ENCODE results near the gene ZNF609. TPM values are rescaled to one million over a fixed set of nuclear protein-coding genes. Genes with fewer than 3 reads are reported as not detected.

ZNF609 gene
- total and polyA plus RNA-seq, 10 of the 15 experiments (the other 5 are each of a cell fraction or from before 2014, with no cell fraction given), result 5.1 to 35.3 (median 13.6) TPM

GRCh38 chr15:64636556-64636955, 176.2 kb downstream of the ZNF609 start:
- H3K27me3 ChIP-seq (replicated peaks in 1 of 2; ENCODE audit: control insufficient read depth in 2 of 2, insufficient read depth in 2 of 2, low read length in 1 of 2), result no peaks in the 10 kb centered on the region
- RAD21 ChIA-PET (ENCODE audit: unreplicated experiment), result interaction anchor here (0.6 to 5.5 kb wide), 15 partner anchors 9 to 389 kb away, joined by 3 to 239 read pairs (median 22); no protein-coding TSS in a partner anchor
- ATAC-seq (no peak), DNase-seq (ENCODE audit: low read depth, low spot score) (no peak), FAIRE-seq (no peak)
- H4K20me1 ChIP-seq (ENCODE audit: control insufficient read depth, insufficient read depth), result no peaks in the 10 kb centered on the region
- H3K27ac ChIP-seq (ENCODE audit: control insufficient read depth, insufficient read depth), result peak overlapping the region; percentile 97
- TF ChIP-seq PAX5 (IDR thresholded peaks at IDR 0.05; ENCODE audit: borderline replicate concordance, low read depth, low read length) (no peak), MEF2A (IDR thresholded peaks at IDR 0.05; ENCODE audit: insufficient read depth, low read depth, low read length) (no peak), ATF2 (IDR thresholded peaks at IDR 0.05; ENCODE audit: low read length) (no peak), GATAD2B (conservative IDR thresholded peaks at IDR 0.05; ENCODE audit: low read depth) (no peak), BMI1 (IDR thresholded peaks at IDR 0.05; ENCODE audit: borderline replicate concordance) (no peak), NFYA (IDR thresholded peaks at IDR 0.05; ENCODE audit: borderline replicate concordance, low read depth, low read length) (no peak), SMAD5 (IDR thresholded peaks at IDR 0.05; ENCODE audit: low read depth) (no peak), TAF1 (IDR thresholded peaks at IDR 0.05; ENCODE audit: borderline replicate concordance, low read depth, low read length) (no peak), RFX5 (IDR thresholded peaks at IDR 0.05; ENCODE audit: low read depth, low read length) (no peak), SPI1 (IDR thresholded peaks at IDR 0.05; ENCODE audit: borderline replicate concordance, insufficient read depth, low read depth, low read length) (no peak), REST (IDR thresholded peaks at IDR 0.05; ENCODE audit: low read depth, low read length) (no peak), CHD4 (IDR thresholded peaks at IDR 0.05) (no peak)
- intact Hi-C loops (cut with micrococcal nuclease; ENCODE audit: unreplicated experiment), result loop anchor here (10.0 kb wide), 1 partner anchor 212 kb away; no protein-coding TSS in a partner anchor
- SMC1A ChIA-PET (ENCODE audit: uncharacterized antibody, unreplicated experiment), result interaction anchor here (0.6 to 5.3 kb wide), 18 partner anchors 10 to 210 kb away, joined by 3 to 234 read pairs (median 10); no protein-coding TSS in a partner anchor
- in situ Hi-C loops (cut with MboI), result no loop called here
- H3K79me2 ChIP-seq (ENCODE audit: control insufficient read depth, insufficient read depth, low read length), result peaks cover 53% of the 10 kb centered on the region
- CTCF ChIA-PET, result interaction anchor here (0.7 to 4.3 kb wide), 19 partner anchors 8 to 249 kb away, joined by 3 to 93 read pairs (median 4); partner anchors contain the start of gene TRIP4
- no peak overlapping the region for H3K4me2 ChIP-seq (ENCODE audit: control insufficient read depth, insufficient read depth)
- no peak overlapping the region for H2AFZ ChIP-seq (ENCODE audit: control insufficient read depth, low read depth, low read length)
- peaks cover 5% of the 10 kb centered on the region; the same call in 2 of the 3 replicates for H3K9me3 ChIP-seq (replicated peaks; ENCODE audit: control insufficient read depth, insufficient read depth, low read length)
- no TSS peak for BruUV-seq (replicated peaks)
- peaks cover 51% of the 10 kb centered on the region for H3K4me1 ChIP-seq (ENCODE audit: control insufficient read depth, insufficient read depth, low read length)
- H3K9ac ChIP-seq (ENCODE audit: control insufficient read depth, insufficient read depth, low read length), result no peak overlapping the region; the same call in 1 of the 2 replicates
- H3K36me3 ChIP-seq (ENCODE audit: control insufficient read depth in 2 of 2, insufficient read depth in 2 of 2, low read length in 1 of 2), result peaks cover 0 to 24% of the 10 kb centered on the region in 2 experiments; a peak in 3 of 4 replicates
- WGBS (ENCODE audit: insufficient coverage, insufficient replicate concordance, low lambda C conversion rate, missing lambda C conversion rate), result 97% methylated on average over 3 of the region's 3 CpGs
- H3K4me3 ChIP-seq, result no peak overlapping the region
- POLR2A ChIA-PET, result interaction anchor here (0.5 to 3.8 kb wide), 15 partner anchors 8 to 542 kb away, joined by 3 to 63 read pairs (median 6); partner anchors contain the start of gene ZNF609
